HEK293T (cell line): ENCODE data around the gene ITGA11.

Experiments
- CTCF ChIA-PET: fragments of 350-600 bp; formaldehyde crosslinking; extraction: SDS; loops from one replicate; lab custom pipeline; 2021; ENCODE audit warnings: antibody characterized with exemption, inconsistent platforms; lab: Yijun Ruan, JAX
- POLR2A ChIA-PET: fragments of 350-600 bp; formaldehyde crosslinking; extraction: SDS; loops from one replicate; lab custom pipeline; 2020; ENCODE audit warnings: antibody characterized with exemption, inconsistent platforms; lab: Yijun Ruan, JAX
- DNase-seq: peaks from one replicate; pipeline ENCODE4 v3.0.0; 2012; ENCODE audit warnings: mixed read lengths; ENCODE audit errors: extremely low spot score
- ARNT ChIP-seq: fragments of 450-650 bp; IDR thresholded peaks from 2 replicates; pipeline ENCODE4 v1.6.1; 2017; ENCODE audit warnings: mild to moderate bottlenecking
- BHLHE40 ChIP-seq: fragments of 450-650 bp; IDR thresholded peaks from 2 replicates; pipeline ENCODE4 v1.6.1; 2016; ENCODE audit warnings: mild to moderate bottlenecking, moderate library complexity, borderline replicate concordance
- CTBP1 ChIP-seq: fragments of 450-650 bp; IDR thresholded peaks from 2 replicates; pipeline ENCODE4 v1.6.1; 2016; ENCODE audit warnings: borderline replicate concordance
- ELF4 ChIP-seq: fragments of 450-650 bp; IDR thresholded peaks from 2 replicates; pipeline ENCODE4 v1.6.1; 2017; ENCODE audit warnings: antibody characterized with exemption
- FOXA1 ChIP-seq: fragments of 450-650 bp; IDR thresholded peaks from 2 replicates; pipeline ENCODE4 v1.6.1; 2016; ENCODE audit warnings: mild to moderate bottlenecking
- FOXK2 ChIP-seq: fragments of 450-650 bp; IDR thresholded peaks from 2 replicates; pipeline ENCODE4 v1.6.1; 2016; ENCODE audit warnings: mild to moderate bottlenecking
- FOXM1 ChIP-seq: fragments of 450-650 bp; IDR thresholded peaks from 2 replicates; pipeline ENCODE4 v1.6.1; 2017; ENCODE audit warnings: mild to moderate bottlenecking, borderline replicate concordance
- HDGF ChIP-seq: fragments of 450-650 bp; IDR thresholded peaks from 2 replicates; pipeline ENCODE4 v1.6.1; 2017; ENCODE audit warnings: antibody characterized with exemption, borderline replicate concordance
- L3MBTL2 ChIP-seq: fragments of 450-650 bp; conservative IDR thresholded peaks from 2 replicates; pipeline ENCODE4 v1.6.1; 2016; ENCODE audit warnings: mild to moderate bottlenecking
- LEF1 ChIP-seq: fragments of 450-650 bp; IDR thresholded peaks from 2 replicates; pipeline ENCODE4 v1.6.1; 2017; ENCODE audit warnings: mild to moderate bottlenecking, borderline replicate concordance
- NFRKB ChIP-seq: fragments of 450-650 bp; IDR thresholded peaks from 2 replicates; pipeline ENCODE4 v1.6.1; 2016; ENCODE audit warnings: mild to moderate bottlenecking, moderate library complexity
- SP1 ChIP-seq: fragments of 450-650 bp; IDR thresholded peaks from 2 replicates; pipeline ENCODE4 v1.6.1; 2017
- SUZ12 ChIP-seq: fragments of 450-650 bp; IDR thresholded peaks from 2 replicates; pipeline ENCODE4 v1.6.1; 2016; ENCODE audit warnings: mild to moderate bottlenecking
- TARDBP ChIP-seq: fragments of 450-650 bp; IDR thresholded peaks from 2 replicates; pipeline ENCODE4 v1.6.1; 2016
- ZNF384 ChIP-seq: fragments of 450-650 bp; IDR thresholded peaks from 2 replicates; pipeline ENCODE4 v1.6.1; 2016
- TF ChIP-seq, protein P1 (sequence below): fragments of 450-650 bp; IDR thresholded peaks from 2 replicates; pipeline ENCODE4 v1.6.1; 2016

The ITGA11 gene

DNA sequence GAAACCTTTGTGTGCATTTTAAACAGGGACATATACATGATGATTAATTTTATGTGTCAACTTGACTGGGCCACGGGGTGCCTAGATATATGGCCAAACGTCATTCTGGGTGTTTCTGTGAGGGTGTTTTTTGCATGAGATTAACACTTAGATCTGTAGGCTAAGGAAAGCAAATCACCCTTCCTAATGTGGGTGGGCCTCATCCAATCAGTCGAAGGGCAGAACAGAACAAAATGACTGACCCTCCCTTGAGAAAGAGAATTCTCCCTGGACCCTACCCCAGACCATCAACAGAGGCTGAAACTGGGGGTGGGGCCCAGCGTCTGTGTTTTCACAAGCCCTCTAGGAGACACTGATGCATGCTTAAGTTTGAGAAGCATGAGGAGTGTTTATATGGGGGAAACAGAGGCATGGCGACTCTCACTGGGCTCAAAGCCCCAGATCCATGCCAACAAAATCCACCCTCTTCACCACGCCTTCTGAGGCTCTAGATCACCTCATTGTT lies 56.2 kb downstream of the ITGA11 start:
- DNase-seq: no peak
- ChIA-PET CTCF (no interaction called here), POLR2A (no interaction called here)
- TF ChIP-seq TARDBP (no peak), NFRKB (no peak), HDGF (no peak), FOXA1 (no peak), BHLHE40 (no peak), ARNT (no peak), LEF1 (no peak), CTBP1 (no peak), FOXM1 (no peak), ELF4 (no peak), ZNF384 (no peak), SUZ12 (no peak)
- TF ChIP-seq, protein P1, sequence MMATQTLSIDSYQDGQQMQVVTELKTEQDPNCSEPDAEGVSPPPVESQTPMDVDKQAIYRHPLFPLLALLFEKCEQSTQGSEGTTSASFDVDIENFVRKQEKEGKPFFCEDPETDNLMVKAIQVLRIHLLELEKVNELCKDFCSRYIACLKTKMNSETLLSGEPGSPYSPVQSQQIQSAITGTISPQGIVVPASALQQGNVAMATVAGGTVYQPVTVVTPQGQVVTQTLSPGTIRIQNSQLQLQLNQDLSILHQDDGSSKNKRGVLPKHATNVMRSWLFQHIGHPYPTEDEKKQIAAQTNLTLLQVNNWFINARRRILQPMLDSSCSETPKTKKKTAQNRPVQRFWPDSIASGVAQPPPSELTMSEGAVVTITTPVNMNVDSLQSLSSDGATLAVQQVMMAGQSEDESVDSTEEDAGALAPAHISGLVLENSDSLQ: no peak

DNA sequence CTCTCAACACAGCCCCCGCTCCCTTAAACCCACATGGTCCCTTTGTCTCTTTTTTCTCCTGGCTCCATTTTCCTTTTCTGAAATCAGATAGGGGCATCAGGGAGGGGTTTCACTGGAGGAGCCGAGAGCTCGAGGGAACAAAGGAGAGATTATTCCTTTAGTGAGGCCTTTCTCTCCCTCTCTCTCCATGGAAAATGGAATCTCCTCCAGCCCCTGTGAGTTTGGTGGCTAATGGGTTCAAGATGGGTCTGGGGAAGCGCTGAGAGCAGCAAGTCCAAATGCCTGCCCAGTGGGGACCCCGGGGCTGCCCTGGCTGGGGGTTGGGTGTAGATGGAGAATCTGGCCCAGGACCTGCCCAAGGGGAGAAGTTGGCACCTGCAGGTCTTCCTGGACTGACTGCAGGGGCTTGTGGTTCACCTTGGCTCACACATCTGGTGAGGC lies 56.8 kb downstream of the ITGA11 start:
- no peak for TF ChIP-seq SUZ12
- TF ChIP-seq ZNF384: no peak
- TF ChIP-seq CTBP1: no peak
- TF ChIP-seq NFRKB: no peak
- no peak for TF ChIP-seq ARNT
- TF ChIP-seq BHLHE40: no peak
- no peak for TF ChIP-seq TARDBP
- TF ChIP-seq ELF4: no peak
- TF ChIP-seq, protein P1: no peak
- TF ChIP-seq FOXK2: no peak
- no peak for TF ChIP-seq LEF1
- TF ChIP-seq FOXM1: no peak
- TF ChIP-seq FOXA1: no peak
- no peak for DNase-seq
- POLR2A ChIA-PET: no interaction called here
- CTCF ChIA-PET: no interaction called here

DNA sequence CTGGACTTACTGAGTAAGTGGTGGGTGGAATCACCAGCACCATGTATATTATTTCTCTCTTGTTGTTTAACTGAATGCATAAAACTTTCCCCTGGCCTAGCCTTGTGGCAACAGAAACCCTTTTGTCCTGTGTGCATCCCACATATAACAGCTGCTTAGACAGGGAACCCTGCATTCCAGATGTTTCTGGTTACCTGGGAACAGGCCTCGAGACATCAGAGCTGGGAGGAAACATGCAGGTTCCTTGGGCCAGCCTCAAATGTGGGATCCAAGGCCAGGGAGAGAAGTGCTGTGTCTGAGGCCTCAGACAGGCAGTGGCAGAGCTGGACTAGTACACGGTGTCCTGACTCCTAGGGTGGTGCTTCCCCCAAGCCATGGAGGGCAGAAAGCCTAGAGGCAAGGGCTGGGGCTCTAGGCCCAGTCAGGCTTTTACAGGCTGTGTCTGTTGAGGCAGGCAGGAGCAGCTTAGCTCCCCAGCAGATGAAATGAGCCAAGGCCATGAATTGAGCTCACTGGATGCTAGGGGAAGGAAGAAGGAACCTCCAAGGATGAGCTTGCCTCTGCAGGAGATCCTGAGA lies 57.7 kb downstream of the ITGA11 start:
- no peak for TF ChIP-seq FOXK2
- TF ChIP-seq NFRKB: no peak
- no peak for TF ChIP-seq HDGF
- TF ChIP-seq, protein P1: no peak
- TF ChIP-seq TARDBP: no peak
- no peak for TF ChIP-seq CTBP1
- no peak for TF ChIP-seq ZNF384
- TF ChIP-seq FOXA1: no peak
- no peak for TF ChIP-seq ELF4
- TF ChIP-seq L3MBTL2: no peak
- no peak for TF ChIP-seq ARNT
- TF ChIP-seq FOXM1: no peak
- TF ChIP-seq SP1: no peak
- no peak for DNase-seq
- ChIA-PET POLR2A (no interaction called here), CTCF (interaction anchor here (1.2 kb wide), 1 partner anchor 121 kb away, joined by 3 read pairs; no protein-coding TSS in a partner anchor)

GRCh38 chr15:68373028-68373427 lies 58.9 kb downstream of the ITGA11 start:
- POLR2A ChIA-PET: no interaction called here
- no peak for DNase-seq
- TF ChIP-seq ARNT (no peak), CTBP1 (no peak), L3MBTL2 (no peak), FOXM1 (no peak), ZNF384 (no peak), HDGF (no peak)
- CTCF ChIA-PET: interaction anchor here (0.6 kb wide), 2 partner anchors 136 to 155 kb away, joined by 5 to 9 read pairs; no protein-coding TSS in a partner anchor

DNA sequence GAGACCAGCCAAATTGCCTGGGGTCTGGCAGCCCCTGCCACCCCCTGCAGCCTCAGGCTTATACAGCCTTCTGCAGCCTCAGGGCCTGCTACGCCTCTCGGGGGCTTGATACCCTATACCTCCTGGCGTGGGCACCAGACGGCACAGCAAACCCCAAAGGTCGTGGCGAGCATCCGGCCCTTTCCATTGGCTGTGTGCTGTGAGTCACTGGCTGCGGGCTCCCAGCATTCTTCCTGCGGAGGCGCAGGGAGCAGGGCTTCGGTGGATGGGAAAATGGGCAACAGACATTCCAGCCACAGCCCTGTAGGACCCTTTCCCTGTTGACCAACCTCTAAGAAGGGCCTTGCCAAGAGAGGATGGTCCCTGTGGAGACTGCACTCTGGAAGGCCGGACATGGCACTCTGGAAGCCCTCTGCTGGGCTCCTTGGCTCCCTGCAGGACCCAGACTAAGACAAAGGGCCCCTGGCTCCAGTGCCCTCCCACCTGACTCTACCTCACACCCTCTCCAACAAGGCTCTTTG lies 59.6 kb downstream of the ITGA11 start:
- TF ChIP-seq SUZ12: no peak
- no peak for TF ChIP-seq LEF1
- TF ChIP-seq TARDBP: no peak
- TF ChIP-seq NFRKB: no peak
- no peak for TF ChIP-seq HDGF
- no peak for TF ChIP-seq FOXK2
- TF ChIP-seq CTBP1: no peak
- no peak for TF ChIP-seq ARNT
- TF ChIP-seq ZNF384: no peak
- TF ChIP-seq FOXA1: no peak
- no peak for TF ChIP-seq BHLHE40
- TF ChIP-seq, protein P1: no peak
- TF ChIP-seq ELF4: no peak
- no peak for TF ChIP-seq FOXM1
- no peak for TF ChIP-seq SP1
- POLR2A ChIA-PET: no interaction called here
- CTCF ChIA-PET: no interaction called here
- DNase-seq: peak; percentile 51
